GM12892 (cell line): ENCODE data around the gene AVL9.
"Not testable (repeated sequence)": the region's sequence is repeated elsewhere in the genome, so short reads cannot be mapped to it uniquely, and the experiment has no call there.

Source experiments
- POLR2A ChIP-seq: IDR thresholded peaks from 2 replicates; pipeline ENCODE4 v1.6.1; 2011; ENCODE audit warnings: low read depth, low read length, control low read depth
- POLR2AphosphoS5 ChIP-seq: IDR thresholded peaks from 2 replicates; pipeline ENCODE4 v1.6.1; 2011; ENCODE audit warnings: low read depth, low read length, control low read depth
- TAF1 ChIP-seq: IDR thresholded peaks from 2 replicates; pipeline ENCODE4 v1.6.1; 2011; ENCODE audit warnings: low read depth, mild to moderate bottlenecking, control low read depth, low read length, borderline replicate concordance

GRCh38 chr7:32601196-32601595 is 105.9 kb downstream of the AVL9 start:
- TF ChIP-seq POLR2AphosphoS5, POLR2A, TAF1: not testable (repeated sequence)
